ENCODE results near the gene CLUH.

CLUH gene

GRCh38 chr17:2716649-2717048, 5.1 kb upstream of the CLUH start:
- FAIRE-seq, result no peak

GRCh38 chr17:2713881-2714280, 2.3 kb upstream of the CLUH start:
- FAIRE-seq, result no peak

DNA sequence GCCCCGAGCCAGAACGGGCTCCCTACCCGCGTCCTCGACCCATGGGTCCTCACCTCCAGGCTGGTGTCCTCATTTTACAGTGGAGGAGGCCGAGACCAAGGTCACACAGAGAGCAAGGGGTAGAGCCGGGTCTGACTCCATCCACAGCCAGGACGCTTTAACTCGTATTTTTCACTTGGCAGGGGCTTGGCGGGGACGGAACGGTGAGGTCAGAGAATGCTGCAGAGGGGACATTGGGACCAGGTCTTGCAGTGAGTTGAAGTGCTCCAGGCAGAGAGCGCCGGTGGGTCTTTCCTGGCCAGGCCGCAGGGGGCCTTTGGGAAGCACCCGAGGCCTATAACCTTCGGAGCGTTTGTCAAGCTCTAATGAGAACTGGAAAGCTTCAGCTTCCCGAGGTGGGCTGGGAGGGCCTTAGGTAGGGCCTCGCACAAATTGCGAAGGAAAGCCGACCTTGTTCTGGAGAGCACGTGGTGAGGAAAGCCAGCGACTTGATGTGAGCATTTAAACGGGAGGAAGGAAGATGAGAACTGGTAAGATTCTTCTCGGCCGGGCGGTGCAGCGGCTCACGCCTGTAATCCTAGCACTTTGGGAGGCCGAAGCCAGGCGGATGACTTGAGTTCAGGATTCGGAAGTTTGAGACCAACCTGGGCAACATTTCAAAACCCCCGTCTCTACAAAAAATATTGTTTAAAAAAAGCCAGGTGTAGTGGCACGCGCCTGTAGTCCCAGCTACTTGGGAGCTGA, 908 bp upstream of the CLUH start:
- no peak for FAIRE-seq

DNA sequence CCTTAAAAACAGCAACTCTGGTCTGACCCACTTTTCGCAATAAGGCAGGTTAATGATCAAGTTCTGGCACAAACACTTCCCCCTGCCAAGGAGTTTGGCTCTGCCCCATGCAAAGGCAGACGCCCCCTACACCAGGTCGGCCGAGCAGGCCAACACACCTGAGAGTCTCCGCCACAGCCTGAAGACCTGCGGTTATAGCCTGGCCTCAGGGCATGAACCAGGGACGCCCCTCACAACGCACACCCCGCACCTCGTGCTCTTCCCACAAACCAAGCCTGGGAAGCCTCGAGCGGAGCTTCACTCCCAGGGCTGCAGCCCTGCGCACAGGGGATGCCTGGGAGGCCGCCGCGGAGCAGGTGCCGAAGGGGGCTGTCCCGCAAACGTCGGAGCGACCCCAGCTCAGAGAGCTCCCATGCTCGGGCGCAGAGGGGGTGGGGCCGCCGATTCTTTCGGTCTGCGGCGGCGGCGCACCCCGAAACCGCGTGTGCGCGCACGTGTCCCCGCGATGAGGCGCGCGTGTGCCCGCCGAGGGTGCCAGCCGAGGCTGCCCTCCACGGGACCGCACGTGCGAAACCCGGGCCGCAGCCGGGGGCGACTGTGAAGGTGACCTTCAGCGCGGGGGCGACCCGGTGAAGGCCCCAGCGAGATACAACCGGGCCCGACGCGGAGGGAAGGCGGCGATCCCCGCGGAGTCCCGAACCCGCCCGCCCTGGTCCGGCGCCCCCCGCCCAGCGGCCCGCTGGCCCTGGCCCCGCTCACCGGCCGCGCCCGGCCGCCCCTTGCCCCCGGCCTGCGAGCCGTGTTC, 559 bp downstream of the CLUH start:
- FAIRE-seq, result no peak

DNA sequence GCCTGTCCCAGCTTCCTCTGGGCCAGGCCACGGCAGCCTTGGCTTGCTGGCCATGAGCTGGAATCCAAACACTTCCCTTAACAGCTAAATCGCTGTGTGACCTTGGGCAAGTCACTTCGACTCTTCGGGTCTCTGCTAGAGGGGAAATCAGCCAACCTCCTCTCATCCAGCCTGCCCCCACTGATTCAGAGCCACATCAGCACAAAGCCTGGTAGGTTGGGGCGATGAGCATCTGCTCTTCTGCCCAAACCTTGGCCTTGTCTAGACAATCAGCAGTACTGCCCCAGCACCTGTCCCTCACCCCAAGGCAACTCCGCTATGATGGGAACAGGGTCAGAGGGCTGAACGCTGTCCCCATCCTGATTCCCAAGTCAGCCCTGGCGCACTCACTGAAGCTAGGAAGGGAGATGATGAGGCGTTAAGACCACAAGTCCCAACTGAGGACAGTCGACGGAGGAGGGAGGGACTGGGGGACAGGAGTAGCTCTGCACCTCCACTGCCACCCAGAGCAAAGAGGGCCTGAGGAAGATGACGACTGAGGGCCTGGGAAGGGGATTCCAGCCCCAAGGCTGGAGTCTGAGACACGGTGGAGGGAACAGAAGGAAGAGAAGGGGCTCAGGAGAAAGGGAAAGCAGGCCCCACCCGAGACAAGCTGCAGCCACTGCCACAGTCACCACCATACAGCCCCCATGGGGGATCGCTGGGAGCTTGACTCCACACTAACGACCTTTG, 1.3 kb downstream of the CLUH start:
- no peak for FAIRE-seq

GRCh38 chr17:2709183-2709661, 2.3 kb downstream of the CLUH start:
- no peak for FAIRE-seq

DNA sequence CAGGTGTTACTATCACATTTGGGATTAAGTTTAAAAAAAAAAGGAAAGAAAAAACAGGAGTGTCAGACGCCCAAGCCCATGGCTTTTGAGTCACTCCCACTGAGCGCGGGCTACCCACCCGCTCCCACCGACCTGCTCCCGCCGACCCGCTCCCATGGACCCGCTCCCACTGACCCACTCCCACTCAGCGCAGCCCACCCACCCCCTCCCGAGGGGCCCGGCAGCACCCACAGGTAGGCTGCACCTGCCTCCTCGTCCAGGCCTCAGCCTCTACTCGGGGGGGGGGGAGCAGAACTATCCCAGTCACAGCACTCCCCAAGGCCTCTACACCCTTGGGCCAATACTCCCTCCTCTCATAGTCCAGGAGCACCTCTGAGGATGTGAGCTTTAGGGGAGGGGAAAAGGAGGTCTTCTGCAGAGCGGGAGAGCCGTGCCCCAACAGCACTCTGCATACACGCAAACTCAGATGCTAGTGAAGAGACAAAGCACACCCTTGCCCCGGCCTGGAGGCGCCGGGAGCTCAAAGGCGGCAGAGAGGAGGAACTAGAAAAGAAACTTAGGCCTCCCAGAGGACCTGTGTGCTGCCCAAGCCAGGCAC, 2.9 kb downstream of the CLUH start:
- FAIRE-seq, result no peak

- no peak for FAIRE-seq
These were observed 3.6 kb downstream of the CLUH start for GRCh38 chr17:2707721-2708584.

DNA sequence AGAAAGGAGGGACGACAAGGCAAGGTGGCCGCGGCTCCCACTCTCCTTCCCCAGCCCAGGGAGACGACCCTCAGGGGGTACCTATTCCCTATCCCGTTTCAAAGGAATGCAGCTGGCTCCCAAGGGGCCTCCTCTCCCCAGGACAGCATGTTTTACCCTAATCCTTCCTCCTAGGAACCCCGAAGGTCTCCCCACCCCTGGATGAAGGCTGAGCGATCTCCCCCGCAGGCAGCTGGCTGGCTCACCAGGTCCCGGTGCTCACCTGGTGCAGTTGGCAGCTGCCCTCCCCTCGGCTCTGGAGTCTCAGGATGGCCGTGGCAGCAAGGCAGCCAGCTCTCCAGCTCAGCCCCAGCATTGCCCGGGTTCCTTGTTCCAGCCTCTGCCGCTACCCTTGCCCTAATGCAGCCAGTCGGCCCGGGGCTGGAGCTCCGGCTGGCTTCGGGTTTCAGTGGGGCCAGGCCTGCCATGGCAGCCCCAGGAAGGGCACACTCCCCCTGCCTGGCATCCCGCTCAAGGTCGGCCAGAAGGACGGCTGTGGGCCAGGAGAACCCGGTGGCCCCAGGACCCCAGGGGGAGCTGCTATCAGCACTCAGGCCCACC, 4.6 kb downstream of the CLUH start:
- no peak for FAIRE-seq

DNA sequence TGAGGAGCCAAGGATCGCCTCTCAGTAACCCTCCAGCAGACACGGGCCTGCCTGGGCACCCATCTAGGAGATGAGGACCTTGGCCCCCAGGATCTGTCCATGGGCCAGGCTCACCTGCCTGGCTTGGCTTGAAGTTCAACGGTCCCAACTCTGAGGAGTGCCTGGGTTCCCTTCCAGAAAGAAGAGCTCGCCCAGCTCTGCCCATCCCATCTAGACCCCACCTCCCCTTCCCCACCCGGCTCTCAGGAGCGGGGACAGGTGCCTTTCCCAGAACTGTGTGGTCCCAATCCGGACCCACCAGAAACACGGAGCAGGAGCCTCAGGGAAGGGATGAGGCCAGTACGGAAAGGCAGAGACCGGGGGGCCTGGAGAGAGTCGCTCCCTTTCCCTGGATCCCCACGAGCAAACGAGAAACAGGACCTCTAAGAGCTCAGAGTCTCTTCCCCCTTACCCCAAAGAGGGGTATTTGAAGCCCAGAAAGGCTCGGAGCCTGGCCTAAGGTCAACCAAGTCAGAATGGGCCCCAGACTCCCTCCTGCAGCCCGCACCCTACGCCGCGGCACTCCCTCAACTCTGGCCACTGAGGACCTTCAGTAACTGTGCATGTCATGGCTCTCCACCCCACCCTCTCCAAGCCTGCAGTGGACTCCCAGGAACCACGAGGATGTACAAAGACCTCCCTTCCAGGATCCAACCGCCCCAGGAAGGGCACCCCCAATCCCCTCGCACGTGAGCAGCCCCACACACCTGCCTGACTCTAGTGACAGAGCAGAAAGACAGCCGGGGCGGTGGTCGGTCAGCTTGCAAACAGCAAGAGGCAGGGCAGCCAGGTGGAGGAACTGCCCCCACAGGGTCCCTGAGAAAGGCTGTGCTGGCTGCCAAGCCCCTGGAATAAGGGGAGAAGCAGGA, 5.4 kb downstream of the CLUH start:
- FAIRE-seq, result no peak

GRCh38 chr17:2705263-2705662, 6.3 kb downstream of the CLUH start:
- FAIRE-seq, result no peak

- no peak for FAIRE-seq
These were observed 6.7 kb downstream of the CLUH start for GRCh38 chr17:2704890-2705248.

DNA sequence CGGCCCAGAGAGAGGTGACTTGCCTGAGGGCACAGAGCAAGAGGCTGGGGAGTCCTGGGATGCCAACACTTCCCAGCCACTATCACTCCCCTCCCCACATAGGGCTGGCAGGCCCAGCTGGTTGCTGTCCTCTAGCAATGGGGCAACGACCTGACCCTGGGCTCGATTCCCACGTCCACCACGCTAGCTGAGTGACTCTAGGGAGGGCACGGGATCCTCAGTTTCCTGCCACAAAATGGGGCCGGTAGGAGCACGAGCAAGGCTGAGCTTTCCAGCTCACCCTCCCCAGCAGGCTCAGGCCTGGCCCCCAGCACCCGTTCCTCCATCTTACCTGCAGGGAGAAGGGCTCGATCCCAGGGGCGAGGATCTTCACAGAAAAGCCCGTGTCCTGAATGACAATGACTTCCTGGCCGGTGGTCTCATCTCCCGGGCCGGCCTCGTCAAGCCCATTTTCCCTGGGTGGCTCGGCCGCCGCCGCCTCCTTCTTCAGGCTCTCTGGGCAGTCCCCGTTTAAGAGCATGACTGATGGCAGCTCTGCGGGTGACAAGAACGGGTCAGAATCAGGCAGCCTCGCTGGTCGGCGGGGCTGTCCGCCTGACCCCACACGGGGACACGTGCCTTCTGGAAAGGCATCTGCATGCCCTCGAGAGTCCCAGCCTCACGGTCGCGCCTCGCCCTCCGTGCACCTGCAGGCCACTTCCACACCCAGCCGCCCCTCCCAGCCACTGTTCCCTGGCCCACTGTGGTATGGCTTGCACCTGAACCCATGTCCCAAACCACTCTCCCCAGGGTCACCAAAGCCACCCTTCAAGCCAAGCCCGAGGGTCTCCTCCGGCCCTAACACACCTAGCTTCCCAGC, 7.3 kb downstream of the CLUH start:
- FAIRE-seq, result no peak

GRCh38 chr17:2703606-2704005, 8.0 kb downstream of the CLUH start:
- no peak for FAIRE-seq

GRCh38 chr17:2703181-2703580, 8.4 kb downstream of the CLUH start:
- no peak for FAIRE-seq

GRCh38 chr17:2701996-2702741, 9.4 kb downstream of the CLUH start:
- FAIRE-seq, result no peak

- no peak for FAIRE-seq
These were observed 10.2 kb downstream of the CLUH start for GRCh38 chr17:2701161-2701995.
